H9 (cell line): ENCODE data around the gene TFDP1. TPM values are rescaled to one million over a fixed set of nuclear protein-coding genes. Genes with fewer than 3 reads are reported as not detected.
A peak's percentile ranks its signal among the peaks of the same experiment; 100 is the strongest.

Experiments used
- DNase-seq: peaks from one replicate; pipeline ENCODE4 v3.0.0-alpha.2; 2017
- H2AFZ ChIP-seq: one replicate; pipeline ENCODE4 v1.6.1; 2013; ENCODE audit warnings: mild to moderate bottlenecking, low read length, control low read depth, moderate library complexity
- H2AK5ac ChIP-seq: 2 replicates; pipeline ENCODE4 v1.6.1; 2013; ENCODE audit warnings: low read length, control low read depth, mixed read lengths; ENCODE audit not compliant: insufficient read length
- H2BK120ac ChIP-seq: one replicate; pipeline ENCODE4 v1.6.1; 2013; ENCODE audit warnings: low read depth, mild to moderate bottlenecking, low read length, control low read depth, inconsistent platforms; ENCODE audit not compliant: poor library complexity, severe bottlenecking
- H2BK12ac ChIP-seq: 2 replicates; pipeline ENCODE4 v1.6.1; 2013; ENCODE audit warnings: low read length, control low read depth, mixed read lengths, low read depth; ENCODE audit not compliant: insufficient read length
- H2BK15ac ChIP-seq: 2 replicates; pipeline ENCODE4 v1.6.1; 2013; ENCODE audit warnings: low read depth, low read length, control low read depth
- H2BK20ac ChIP-seq: one replicate; pipeline ENCODE4 v1.6.1; 2013; ENCODE audit warnings: low read depth, mild to moderate bottlenecking, low read length, control low read depth, inconsistent platforms; ENCODE audit not compliant: poor library complexity, severe bottlenecking
- H2BK5ac ChIP-seq: 2 replicates; pipeline ENCODE4 v1.6.1; 2013; ENCODE audit warnings: low read length, control low read depth, mixed read lengths; ENCODE audit not compliant: insufficient read length
- H3K14ac ChIP-seq: 2 replicates; pipeline ENCODE4 v1.6.1; 2013; ENCODE audit warnings: low read length, control low read depth; ENCODE audit not compliant: insufficient read depth
- H3K18ac ChIP-seq: 2 replicates; pipeline ENCODE4 v1.6.1; 2013; ENCODE audit warnings: low read depth, mild to moderate bottlenecking, mixed read lengths, low read length, control low read depth; ENCODE audit not compliant: insufficient read length
- H3K23ac ChIP-seq: 2 replicates; pipeline ENCODE4 v1.6.1; 2013; ENCODE audit warnings: low read length, control low read depth, mixed read lengths, low read depth; ENCODE audit not compliant: insufficient read length
- H3K23me2 ChIP-seq: 2 replicates; pipeline ENCODE4 v1.6.1; 2013; ENCODE audit warnings: low read depth, mild to moderate bottlenecking, mixed read lengths, low read length, control low read depth; ENCODE audit not compliant: insufficient read length, poor library complexity, severe bottlenecking
- H3K27ac ChIP-seq: 2 replicates; pipeline ENCODE4 v1.5.1; 2013; ENCODE audit warnings: low read length, control low read depth, mixed read lengths, low read depth; ENCODE audit not compliant: insufficient read length
- H3K27me3 ChIP-seq: 2 replicates; pipeline ENCODE4 v1.6.1; 2013; ENCODE audit warnings: low read length, control low read depth, inconsistent platforms; ENCODE audit not compliant: insufficient read depth
- H3K4ac ChIP-seq: 2 replicates; pipeline ENCODE4 v1.6.1; 2013; ENCODE audit warnings: low read depth, mild to moderate bottlenecking, control low read depth, inconsistent platforms, low read length, moderate library complexity
- H3K4me1 ChIP-seq: 2 replicates; pipeline ENCODE4 v1.6.1; 2013; ENCODE audit warnings: low read length, control low read depth, inconsistent platforms; ENCODE audit not compliant: insufficient read depth
- H3K4me2 ChIP-seq: 2 replicates; pipeline ENCODE4 v1.6.1; 2013; ENCODE audit warnings: low read length, control low read depth, mixed read lengths; ENCODE audit not compliant: insufficient read length, insufficient read depth
- H3K56ac ChIP-seq: 2 replicates; pipeline ENCODE4 v1.6.1; 2013; ENCODE audit warnings: low read depth, mild to moderate bottlenecking, mixed read lengths, low read length, control low read depth; ENCODE audit not compliant: insufficient read length
- H3K79me1 ChIP-seq: 2 replicates; pipeline ENCODE4 v1.6.1; 2013; ENCODE audit warnings: low read depth, mild to moderate bottlenecking, moderate library complexity, low read length, control low read depth, inconsistent platforms; ENCODE audit not compliant: insufficient read depth, poor library complexity, severe bottlenecking
- H3K79me2 ChIP-seq: 2 replicates; pipeline ENCODE4 v1.6.1; 2013; ENCODE audit warnings: low read length, control low read depth, inconsistent platforms; ENCODE audit not compliant: insufficient read depth
- H3K9ac ChIP-seq: 2 replicates; pipeline ENCODE4 v1.6.1; 2013; ENCODE audit warnings: low read length, control low read depth, mixed read lengths; ENCODE audit not compliant: insufficient read length; ENCODE audit errors: extremely low read depth
- H3K9me3 ChIP-seq: one replicate; pipeline ENCODE4 v1.6.1; 2013; ENCODE audit warnings: low read depth, low read length, inconsistent platforms; ENCODE audit not compliant: control insufficient read depth
- H3T11ph ChIP-seq: one replicate; pipeline ENCODE4 v1.6.1; 2013; ENCODE audit warnings: mild to moderate bottlenecking, low read length, control low read depth, inconsistent platforms
- H4K20me1 ChIP-seq: one replicate; pipeline ENCODE4 v1.6.1; 2013; ENCODE audit not compliant: control insufficient read depth, insufficient read length, insufficient read depth
- H4K5ac ChIP-seq: 2 replicates; pipeline ENCODE4 v1.6.1; 2013; ENCODE audit warnings: low read depth, mild to moderate bottlenecking, mixed read lengths, low read length, control low read depth; ENCODE audit not compliant: insufficient read length
- H4K8ac ChIP-seq: replicated peaks from 2 replicates; pipeline ENCODE4 v1.6.1; 2013; ENCODE audit warnings: low read length, control low read depth, mixed read lengths, low read depth; ENCODE audit not compliant: insufficient read length
- H4K91ac ChIP-seq: 2 replicates; pipeline ENCODE4 v1.6.1; 2013; ENCODE audit warnings: low read depth, mild to moderate bottlenecking, moderate library complexity, mixed read lengths, low read length, control low read depth; ENCODE audit not compliant: insufficient read length
- H3K27ac Mint-ChIP-seq, 3 experiments: 2 replicates in 2 of 3; 3 replicates in 1 of 3; pipeline ENCODE4 v1.8.0; 2020 to 2021; ENCODE audit warnings: mixed read lengths in 3 of 3, mild to moderate bottlenecking in 1 of 3, moderate library complexity in 1 of 3
- H3K27me3 Mint-ChIP-seq: 2 replicates; pipeline ENCODE4 v1.8.0; 2021; ENCODE audit warnings: low read depth, mild to moderate bottlenecking, moderate library complexity, mixed read lengths
- H3K36me3 Mint-ChIP-seq, 3 experiments: 2 replicates in 2 of 3; 3 replicates in 1 of 3; pipeline ENCODE4 v1.8.0; 2020 to 2021; ENCODE audit warnings: low read depth in 3 of 3, mixed read lengths in 3 of 3; ENCODE audit not compliant: insufficient read depth in 1 of 3
- H3K4me1 Mint-ChIP-seq, 2 experiments: 2 replicates each; pipeline ENCODE4 v1.8.0; 2020; ENCODE audit warnings: mixed read lengths in 2 of 2
- H3K4me3 Mint-ChIP-seq, 2 experiments: 2 replicates in 1 of 2; 3 replicates in 1 of 2; pipeline ENCODE4 v1.8.0; 2020 to 2021; ENCODE audit warnings: mild to moderate bottlenecking in 2 of 2, mixed read lengths in 2 of 2, moderate library complexity in 1 of 2
- H3K9me3 Mint-ChIP-seq, 2 experiments: 2 replicates in 1 of 2; 3 replicates in 1 of 2; pipeline ENCODE4 v1.8.0; 2020; ENCODE audit warnings: mild to moderate bottlenecking in 2 of 2, mixed read lengths in 2 of 2, moderate library complexity in 1 of 2
- CTCF ChIP-seq: fragments of 200-600 bp; sonication (generic); conservative IDR thresholded peaks from 3 replicates; pipeline ENCODE4 v1.8.0; 2021; ENCODE audit warnings: antibody characterized with exemption, mild to moderate bottlenecking
- WGBS: extraction: QIAGEN DNeasy Blood & Tissue Kit; methylation state at CpG from one replicate; pipeline ENCODE4 v1.1.7; 2013; ENCODE audit warnings: missing lambda C conversion rate, low lambda C conversion rate, mixed read lengths; ENCODE audit not compliant: insufficient read length; ENCODE audit errors: extremely low coverage; 5-methylcytosine and 5-hydroxymethylcytosine counted together
- total RNA-seq: library from RNA; stranded (reverse); gene quantifications from 2 replicates; pipeline ENCODE4 v1.2.1, GENCODE V29; 2021

TFDP1 gene
- total RNA-seq, 1 experiment from 2014 or later = 111 TPM

GRCh38 chr13:113616281-113616906 lies 31.8 kb downstream of the TFDP1 start:
- Histone ChIP-seq H2BK120ac (no peak overlapping the region), H2AK5ac (no peak overlapping the region), H3K9ac (no peak overlapping the region), H2AFZ (no peak overlapping the region), H3K23ac (no peak overlapping the region), H3K79me1 (no peaks in the 10 kb centered on the region), H3K79me2 (peaks cover 6% of the 10 kb centered on the region; the same call in 1 of the 2 replicates), H3K27me3 (no peaks in the 10 kb centered on the region), H3K27ac (peak overlapping the region; percentile 13), H3K4me2 (no peak overlapping the region), H2BK20ac (no peak overlapping the region), H4K8ac (no peak overlapping the region), H3K14ac (no peak overlapping the region), H3K23me2 (no peaks in the 10 kb centered on the region), H3K4me1 (peaks cover 4% of the 10 kb centered on the region; the same call in 1 of the 2 replicates), H3K18ac (no peak overlapping the region), H4K20me1 (no peaks in the 10 kb centered on the region), H4K91ac (no peak overlapping the region), H3K56ac (no peak overlapping the region), H3K9me3 (no peaks in the 10 kb centered on the region), H4K5ac (no peak overlapping the region), H3T11ph (no peak overlapping the region), H3K4ac (no peak overlapping the region), H2BK15ac (no peak overlapping the region), H2BK5ac (no peak overlapping the region), H2BK12ac (no peak overlapping the region)
- H3K36me3 Mint-ChIP-seq = peaks cover 15 to 33% (median 20%) of the 10 kb centered on the region in 3 experiments; a peak in 6 of 7 replicates
- peaks cover 22 to 25% of the 10 kb centered on the region in 2 experiments for H3K4me1 Mint-ChIP-seq
- H3K27ac Mint-ChIP-seq = peak overlapping the region; percentile 73 to 99 (median 88)
- H3K4me3 Mint-ChIP-seq = no peak overlapping the region
- no CpG with 5 or more reads among the region's 20 CpGs for WGBS
- peaks cover 1% of the 10 kb centered on the region; the same call in 1 of the 2 replicates for H3K27me3 Mint-ChIP-seq
- TF ChIP-seq CTCF = no peak
- DNase-seq = no peak
- H3K9me3 Mint-ChIP-seq = no peaks in the 10 kb centered on the region
